T-helper 1 cell treated with Interleukin-12 subunit alpha and Interleukin-12 subunit beta and Interleukin-4 antibody, amounts not matched to agents 30 ng/mL and 1 ng/mL, for 36 hours (primary cell): ENCODE measurements around the gene PRRG4. TPM values are rescaled to one million over a fixed set of nuclear protein-coding genes. Genes with fewer than 3 reads are reported as not detected.
"Not testable (repeated sequence)": the region's sequence is repeated elsewhere in the genome, so short reads cannot be mapped to it uniquely, and the experiment has no call there.

Experiments
- intact Hi-C: fragments of 100-400 bp; cut with micrococcal nuclease; formaldehyde crosslinking; loops from one replicate; pipeline ENCODE4 v1.15.1; 2024
- total RNA-seq: library from RNA; stranded (reverse); gene quantifications from 2 replicates; pipeline ENCODE4 v1.2.3, GENCODE V29; 2022

PRRG4 gene
- total RNA-seq, 1 donor from 2014 or later = 0.74 TPM

GRCh38 chr11:32884023-32884422 is 54.3 kb downstream of the PRRG4 start:
- intact Hi-C loops = loop anchor here (2.0 kb wide), 1 partner anchor 77 kb away; no protein-coding TSS in a partner anchor

GRCh38 chr11:32884770-32885384 is 55.1 kb downstream of the PRRG4 start:
- intact Hi-C loops = loop anchor here (1.0 to 2.0 kb wide), 2 partner anchors 76 to 180 kb away; no protein-coding TSS in a partner anchor

GRCh38 chr11:32885556-32885955 is 55.8 kb downstream of the PRRG4 start:
- intact Hi-C loops = loop anchor here (1.0 to 2.0 kb wide), 2 partner anchors 75 to 180 kb away; no protein-coding TSS in a partner anchor

GRCh38 chr11:32886180-32886579 is 56.5 kb downstream of the PRRG4 start:
- intact Hi-C loops = no loop called here

- intact Hi-C loops = not testable (repeated sequence)
These were observed 58.1 kb downstream of the PRRG4 start for GRCh38 chr11:32887707-32888383.

GRCh38 chr11:32888384-32888710 is 58.6 kb downstream of the PRRG4 start:
- intact Hi-C loops = not testable (repeated sequence)

GRCh38 chr11:32888805-32889204 is 59.1 kb downstream of the PRRG4 start:
- intact Hi-C loops = no loop called here

- intact Hi-C loops = loop anchor here (5.0 to 10.0 kb wide), 6 partner anchors 84 to 1544 kb away; partner anchors contain the start of genes CAPRIN1, CAT, CD59 and ELP4
These were observed 61.3 kb downstream of the PRRG4 start for GRCh38 chr11:32890843-32891656.

GRCh38 chr11:32891657-32892354 is 62.1 kb downstream of the PRRG4 start:
- intact Hi-C loops = loop anchor here (1.0 to 10.0 kb wide), 13 partner anchors 63 to 1543 kb away; partner anchors contain the start of genes CAPRIN1, CAT, CD59 and DCDC1

GRCh38 chr11:32892355-32893092 is 62.8 kb downstream of the PRRG4 start, which contains the start of gene QSER1:
TSS of gene QSER1 (plus strand) at chr11:32892811. CDS start at chr11:32893126, 315 bp downstream.
- intact Hi-C loops = loop anchor here (1.0 to 10.0 kb wide), 13 partner anchors 64 to 1542 kb away; partner anchors contain the start of genes CAPRIN1, CAT, CD59 and DCDC1

- intact Hi-C loops = loop anchor here (2.0 to 10.0 kb wide), 9 partner anchors 64 to 1542 kb away; partner anchors contain the start of genes CAPRIN1, CAT, CD59 and DCDC1
These were observed 63.3 kb downstream of the PRRG4 start for GRCh38 chr11:32893093-32893342.

- intact Hi-C loops = loop anchor here (2.0 to 10.0 kb wide), 12 partner anchors 65 to 1541 kb away; partner anchors contain the start of genes C11orf91, CAPRIN1, CAT and CD59
These were observed 63.8 kb downstream of the PRRG4 start for GRCh38 chr11:32893343-32894148.

- intact Hi-C loops = loop anchor here (2.0 to 10.0 kb wide), 9 partner anchors 87 to 1541 kb away; partner anchors contain the start of genes C11orf91, CAPRIN1, CAT and CD59
These were observed 64.6 kb downstream of the PRRG4 start for GRCh38 chr11:32894149-32894827.

- intact Hi-C loops = loop anchor here (2.0 to 10.0 kb wide), 9 partner anchors 88 to 1540 kb away; partner anchors contain the start of genes C11orf91, CAPRIN1, CAT and CD59
These were observed 65.2 kb downstream of the PRRG4 start for GRCh38 chr11:32894921-32895320.

- intact Hi-C loops = loop anchor here (2.0 to 10.0 kb wide), 7 partner anchors 169 to 1539 kb away; partner anchors contain the start of genes C11orf91, CAPRIN1, CAT and CD59
These were observed 65.7 kb downstream of the PRRG4 start for GRCh38 chr11:32895471-32895870.

GRCh38 chr11:32897103-32897502 is 67.4 kb downstream of the PRRG4 start:
- intact Hi-C loops = loop anchor here (10.0 kb wide), 4 partner anchors 838 to 1538 kb away; partner anchors contain the start of genes CAPRIN1, CAT and CD59

- intact Hi-C loops = loop anchor here (10.0 kb wide), 4 partner anchors 835 to 1535 kb away; partner anchors contain the start of genes CAPRIN1, CAT and CD59
These were observed 69.7 kb downstream of the PRRG4 start for GRCh38 chr11:32899438-32899837.

GRCh38 chr11:32902089-32902665 is 72.5 kb downstream of the PRRG4 start:
- intact Hi-C loops = no loop called here
